ENCODE data around the gene CXCR2. TPM values are rescaled to one million over a fixed set of nuclear protein-coding genes. Genes with fewer than 3 reads are reported as not detected.

The CXCR2 gene
- polyA plus RNA-seq, 3 donors = 0.08 to 0.28 (median 0.15) TPM

DNA sequence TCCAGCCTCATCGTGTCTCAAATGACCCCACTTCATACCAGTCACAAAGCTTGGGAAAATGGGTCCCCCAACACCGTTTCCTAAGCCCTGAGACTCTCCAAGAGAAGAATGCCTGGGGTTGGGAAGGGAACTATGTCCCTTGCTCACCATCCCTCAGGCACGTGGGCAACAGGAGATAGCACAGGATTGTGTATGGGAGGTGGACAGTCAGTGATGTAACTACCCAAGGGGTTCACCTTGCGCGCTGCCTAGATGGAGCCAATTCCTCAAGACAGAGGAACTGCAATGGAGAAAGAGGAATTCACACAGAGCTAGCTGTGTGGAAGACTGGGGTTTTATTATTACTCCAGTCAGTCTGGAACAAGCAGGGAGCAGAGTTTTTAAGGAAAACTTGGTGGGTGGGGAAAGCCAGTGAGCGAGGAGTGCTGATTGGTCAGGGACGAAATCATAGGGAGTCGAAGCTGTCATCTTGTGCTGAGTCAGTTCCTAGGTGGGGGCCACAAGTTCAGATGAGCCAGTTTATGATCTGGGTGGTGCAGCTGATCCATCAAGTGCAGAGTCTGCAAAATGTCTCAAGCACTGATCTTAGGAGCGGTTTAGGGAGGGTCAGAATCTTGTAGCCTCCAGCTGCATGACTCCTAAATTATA lies 54.8 kb downstream of the CXCR2 start:
- no peak for DNase-seq (ENCODE audit: low read depth in 3 of 3, low spot score in 2 of 3)

DNA sequence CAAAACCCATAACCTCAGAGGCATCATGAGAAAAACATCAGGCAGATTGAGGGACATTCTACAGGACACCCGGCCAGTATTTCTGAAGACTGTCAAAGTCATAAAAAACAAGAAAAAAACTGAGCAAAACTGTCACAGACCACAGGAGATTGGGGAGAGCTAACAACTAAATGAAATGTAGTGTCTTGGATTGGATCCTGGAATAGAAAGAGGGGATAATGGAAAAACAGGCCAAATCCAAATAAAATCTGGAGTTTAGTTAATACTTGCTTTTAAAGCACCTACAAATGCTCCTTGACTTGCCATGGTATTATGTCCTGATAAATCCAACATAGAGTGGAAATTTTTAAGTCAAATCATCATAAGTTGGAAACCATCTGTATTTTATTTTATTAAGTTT lies 58.5 kb downstream of the CXCR2 start:
- no peak for DNase-seq (ENCODE audit: low read depth in 3 of 3, low spot score in 2 of 3)

DNA sequence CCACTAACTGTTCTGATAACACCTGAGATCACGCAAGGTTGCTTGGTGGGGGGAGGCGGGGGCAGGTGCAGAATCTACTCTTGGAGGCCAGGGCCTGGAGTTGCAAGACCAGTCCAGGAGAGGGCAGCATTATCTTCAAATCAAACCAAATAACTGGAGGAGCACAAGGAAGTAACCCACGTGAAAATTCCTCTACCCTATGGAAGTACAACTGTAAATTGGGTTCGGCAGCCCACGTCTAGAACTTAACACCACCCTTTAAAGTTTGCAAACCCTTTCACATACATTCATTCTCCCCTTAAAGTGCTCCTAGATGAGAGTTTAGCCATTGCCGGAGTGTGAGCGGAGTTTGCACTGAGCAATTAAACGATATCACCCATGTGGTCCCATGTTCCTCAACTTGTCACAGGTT lies 60.5 kb downstream of the CXCR2 start:
- DNase-seq (ENCODE audit: low read depth in 3 of 3, low spot score in 2 of 3) = peak; percentile 19 to 25 (median 23)

Other genes with a start within 250 kb of the CXCR2 start
- 10 to 100 TPM; 55.2 to 58.0 (median 56.0) TPM for gene TNS1, start 123.0 kb upstream of the CXCR2 start, polyA plus RNA-seq (ENCODE audit: insufficient read length in 3 of 3)
- under 1 TPM; 0.08 to 0.24 (median 0.24) TPM for gene RUFY4, start 56.8 kb upstream of the CXCR2 start, polyA plus RNA-seq (ENCODE audit: insufficient read length in 3 of 3)
- not detected for gene CXCR1, start 40.9 kb downstream of the CXCR2 start, polyA plus RNA-seq (ENCODE audit: insufficient read length in 3 of 3)
- 100 to 1,000 TPM; 255 to 260 (median 256) TPM for gene ARPC2, start 91.2 kb downstream of the CXCR2 start, polyA plus RNA-seq (ENCODE audit: insufficient read length in 3 of 3)
- 1 to 10 TPM; 1.6 to 2.5 (median 1.8) TPM for gene GPBAR1, start 135.0 kb downstream of the CXCR2 start, polyA plus RNA-seq (ENCODE audit: insufficient read length in 3 of 3)
- gene AAMP, start 144.1 kb downstream of the CXCR2 start, polyA plus RNA-seq (ENCODE audit: insufficient read length in 3 of 3) = 100 to 1,000 TPM; 124 to 147 (median 128) TPM
- 10 to 100 TPM; 89.9 to 98.8 (median 89.9) TPM for gene PNKD, start 144.5 kb downstream of the CXCR2 start, polyA plus RNA-seq (ENCODE audit: insufficient read length in 3 of 3)
- gene TMBIM1, start 166.5 kb downstream of the CXCR2 start, polyA plus RNA-seq (ENCODE audit: insufficient read length in 3 of 3) = 100 to 1,000 TPM in 1 of 3 donors, 10 to 100 TPM in 2; 90.0 to 103 (median 96.6) TPM
- gene CATIP, start 230.8 kb downstream of the CXCR2 start, polyA plus RNA-seq (ENCODE audit: insufficient read length in 3 of 3) = 1 to 10 TPM; 4.7 to 5.8 (median 5.1) TPM

All from right renal cortex interstitium (tissue), 3 donors.